Cerebellar nuclear complex (tissue), 1 donor: ENCODE results near the gene ESR1.
"Not testable (repeated sequence)": the region's sequence is repeated elsewhere in the genome, so short reads cannot be mapped to it uniquely, and the experiment has no call there.

Source experiments
- DNase-seq, 2 experiments: peaks; one replicate each; lab custom pipeline; 2025; lab: John Stamatoyannopoulos, UW

ESR1 gene

DNA sequence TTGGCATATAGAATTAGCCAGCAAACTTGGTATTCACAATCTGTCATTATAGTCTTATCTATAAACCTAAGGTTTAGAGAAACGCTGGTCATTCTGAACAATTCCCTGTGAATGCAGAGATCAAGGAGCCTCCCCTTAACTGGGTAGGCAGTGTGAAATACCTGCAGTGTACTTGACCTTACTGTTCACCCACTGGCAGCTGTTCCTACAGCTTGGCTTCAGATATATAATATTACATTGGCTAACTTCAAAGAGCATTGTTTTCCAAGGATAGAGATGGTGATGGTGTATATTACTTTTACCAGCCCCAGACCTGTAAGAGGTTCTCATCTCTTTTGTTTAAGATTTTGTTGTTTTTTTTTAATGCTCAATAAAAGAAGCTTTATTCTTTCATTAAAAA is 168.3 kb downstream of the ESR1 start:
- no peak for DNase-seq

DNA sequence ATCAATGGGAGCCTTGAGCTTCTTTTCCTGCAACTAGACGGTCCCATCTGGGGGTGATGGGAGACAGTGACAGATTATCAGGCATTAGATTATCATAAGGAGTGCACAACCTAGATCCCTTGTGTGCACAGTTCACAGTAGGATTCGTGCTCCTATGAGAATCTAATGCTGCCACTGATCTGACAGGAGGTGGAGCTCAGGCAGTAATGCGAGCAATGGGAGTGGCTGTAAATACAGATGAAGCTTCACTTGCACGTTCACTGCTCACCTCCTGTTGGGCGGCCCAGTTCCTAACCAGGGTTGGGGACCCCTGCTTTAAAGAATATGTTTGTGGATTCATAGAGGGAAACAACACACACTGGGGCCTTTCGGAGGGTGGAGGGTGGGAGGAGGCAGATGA is 180.7 kb downstream of the ESR1 start:
- not testable (repeated sequence) for DNase-seq

DNA sequence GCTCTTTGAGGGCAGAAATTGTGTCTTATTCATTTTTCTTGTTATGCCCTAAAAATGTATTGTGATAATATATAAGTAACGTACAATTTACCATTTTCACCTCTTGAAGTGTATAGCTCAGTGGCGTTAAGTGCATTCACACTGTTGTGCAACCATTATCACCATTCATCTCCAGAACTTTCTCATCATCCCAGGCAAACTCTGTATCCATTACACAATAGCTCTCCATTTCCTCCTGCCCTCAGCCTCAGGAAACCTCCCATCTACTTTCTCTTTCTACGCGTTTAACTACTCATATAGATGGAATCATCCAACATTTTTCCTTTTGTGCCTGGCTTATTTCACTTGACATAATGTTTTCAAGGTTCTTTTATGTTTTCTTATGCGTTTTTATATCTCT is 184.6 kb downstream of the ESR1 start:
- no peak for DNase-seq

- no peak for DNase-seq
Observed at GRCh38 chr6:151993364-151993763, 185.9 kb downstream of the ESR1 start.

DNA sequence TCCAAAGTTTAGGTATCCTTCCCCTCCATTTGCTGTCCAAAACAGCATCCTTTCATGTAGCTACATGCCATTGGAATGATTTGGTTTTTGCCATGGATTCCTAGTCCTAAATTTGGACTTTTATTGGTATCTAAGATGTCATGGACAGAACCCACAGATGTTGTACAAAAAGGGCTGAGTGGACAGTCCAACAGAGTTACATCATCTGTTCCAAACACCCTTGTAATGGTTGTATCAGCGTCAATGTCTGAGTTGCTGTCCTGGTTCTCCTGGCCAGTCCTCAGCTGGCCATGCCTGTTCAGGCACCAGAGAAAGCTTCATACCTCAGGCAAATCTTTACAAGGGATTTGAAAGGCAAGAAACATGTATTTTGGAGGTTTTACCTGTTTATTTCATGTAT is 191.3 kb downstream of the ESR1 start:
- DNase-seq: no peak

DNA sequence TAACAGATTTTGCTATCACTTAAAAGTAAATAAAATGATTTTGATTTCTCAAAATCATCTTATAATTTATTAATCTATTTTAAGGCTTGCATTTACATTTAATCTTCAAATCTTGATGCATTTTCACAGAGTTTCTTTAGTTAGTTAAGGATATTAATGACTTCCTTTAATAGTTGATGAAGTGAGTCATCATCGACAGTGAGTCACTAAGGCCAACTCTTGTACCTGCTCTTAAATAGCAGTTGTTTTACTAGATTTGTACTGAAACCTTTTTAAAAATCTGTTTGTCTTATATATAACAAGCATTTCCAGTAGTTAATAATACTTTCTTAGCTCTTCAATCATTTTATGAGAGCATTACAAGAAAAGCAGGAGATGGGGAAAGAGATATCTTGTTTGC is 191.7 kb downstream of the ESR1 start:
- no peak for DNase-seq

DNA sequence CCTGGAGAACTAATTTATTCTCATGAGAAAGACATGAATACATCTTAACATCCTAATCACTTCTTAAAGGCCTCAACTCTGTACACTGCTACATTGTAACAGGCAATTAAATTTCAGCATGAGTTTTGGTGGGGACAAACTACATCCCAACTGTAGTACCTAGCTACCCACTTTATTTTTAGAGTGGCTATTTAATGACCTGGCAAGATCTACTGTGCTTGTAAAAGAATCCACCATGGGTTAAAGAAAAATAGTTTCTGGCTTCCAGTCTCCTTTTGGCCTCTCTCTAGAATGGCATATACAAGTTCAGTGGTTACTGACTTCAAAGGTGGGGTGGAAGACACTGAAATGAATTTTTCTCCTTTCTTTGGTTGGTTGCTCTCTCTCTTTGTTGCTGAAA is 193.9 kb downstream of the ESR1 start:
- no peak for DNase-seq

DNA sequence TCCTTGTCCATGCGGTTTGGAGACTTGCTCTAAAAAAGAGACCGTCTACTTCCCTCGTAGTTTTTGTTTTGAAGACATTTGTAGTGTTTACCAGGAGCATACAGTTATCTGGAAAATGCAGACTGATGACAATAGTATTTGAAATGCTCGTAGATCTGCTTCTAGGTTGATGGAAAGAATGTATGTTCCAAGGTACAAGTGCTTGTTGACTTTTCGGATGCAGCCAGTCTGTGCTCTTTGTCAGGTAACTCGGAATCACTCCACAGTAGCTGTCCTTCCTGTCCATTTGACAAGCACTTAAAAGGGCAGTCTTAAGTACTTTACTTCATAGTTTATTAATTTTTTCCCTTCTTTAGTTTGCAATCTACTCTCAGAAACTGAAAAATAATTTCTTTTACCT is 194.8 kb downstream of the ESR1 start:
- DNase-seq: no peak

GRCh38 chr6:152004036-152004566 is 196.6 kb downstream of the ESR1 start:
- DNase-seq: no peak

DNA sequence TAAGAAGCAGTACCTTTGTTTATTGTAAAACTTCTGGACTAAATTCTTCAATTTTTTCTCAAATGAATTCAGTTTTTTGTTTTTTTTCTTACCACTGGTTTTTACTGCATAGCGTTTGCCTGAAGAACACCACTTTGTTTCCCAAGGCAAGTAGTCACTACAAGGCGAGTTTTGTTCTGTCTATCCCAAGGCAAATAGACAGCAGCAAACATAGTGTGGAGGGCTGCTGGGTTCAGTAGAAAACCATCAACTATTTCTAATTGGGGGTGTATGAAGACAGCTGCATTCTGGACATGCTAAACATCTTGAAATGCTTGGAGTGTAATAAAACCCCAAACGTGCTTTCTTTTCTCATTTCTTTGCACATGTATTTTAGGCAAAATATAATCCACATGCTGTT is 197.4 kb downstream of the ESR1 start:
- no peak for DNase-seq

- DNase-seq: no peak
Observed at GRCh38 chr6:152008779-152009178, 201.3 kb downstream of the ESR1 start.

DNA sequence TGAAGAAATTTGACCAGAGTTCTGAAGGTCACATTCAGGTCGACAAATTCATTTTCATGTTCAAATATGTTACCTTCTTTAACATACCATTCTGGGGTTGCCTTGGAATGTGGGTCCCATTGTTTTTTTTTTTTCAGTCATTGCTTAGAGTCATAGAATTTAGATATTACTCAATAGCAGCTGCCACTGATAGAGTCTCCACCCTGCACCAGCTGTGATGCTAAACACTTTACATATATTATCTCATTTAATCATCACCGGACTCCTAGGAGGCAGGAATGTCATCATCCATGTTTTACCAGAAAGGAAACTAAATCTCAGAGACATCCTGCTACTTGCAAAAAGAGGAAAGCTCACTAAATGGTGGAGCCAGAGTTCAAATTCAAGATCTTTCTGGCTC is 204.7 kb downstream of the ESR1 start:
- no peak for DNase-seq

GRCh38 chr6:152018876-152019275 is 211.4 kb downstream of the ESR1 start:
- no peak for DNase-seq

- no peak for DNase-seq
Observed at GRCh38 chr6:152022303-152022702, 214.8 kb downstream of the ESR1 start.

DNA sequence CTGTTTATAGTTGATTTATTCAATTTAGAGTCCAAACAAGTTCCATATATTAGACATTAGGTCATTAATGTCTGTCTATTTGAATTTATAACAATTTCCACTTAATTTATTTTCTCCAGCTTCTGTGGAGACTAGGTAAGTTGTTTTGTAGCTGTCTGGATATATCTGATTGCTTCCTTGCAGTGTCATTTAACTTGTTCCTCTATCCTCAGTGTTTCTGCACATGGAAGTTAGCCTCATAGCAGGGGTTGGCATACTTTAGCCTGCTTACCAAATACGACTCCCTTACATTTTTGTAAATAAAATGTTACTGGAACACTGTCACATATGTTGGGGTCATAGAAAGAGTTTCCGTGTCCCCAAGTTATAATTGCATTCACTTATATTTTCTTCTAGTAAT is 216.1 kb downstream of the ESR1 start:
- DNase-seq: no peak

DNA sequence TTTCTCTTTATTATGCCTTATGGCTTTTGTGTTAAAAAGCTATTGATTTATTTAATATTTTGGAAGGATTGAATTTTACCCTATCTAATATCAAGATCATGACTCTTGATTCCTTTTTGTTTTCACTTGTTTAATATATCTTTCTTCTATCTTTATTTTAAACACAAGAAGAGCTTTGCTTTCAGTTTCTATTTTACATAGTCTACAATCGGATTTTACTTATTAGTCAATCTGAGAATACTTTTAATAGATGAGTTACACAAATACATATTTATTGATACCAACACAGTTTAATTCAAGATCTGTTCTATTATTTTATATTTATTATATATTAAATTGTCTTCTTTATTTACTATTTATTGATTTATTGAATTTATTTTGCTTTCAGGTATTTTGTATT is 218.8 kb downstream of the ESR1 start:
- no peak for DNase-seq

GRCh38 chr6:152026744-152027143 is 219.3 kb downstream of the ESR1 start:
- not testable (repeated sequence) for DNase-seq

GRCh38 chr6:152033765-152034164 is 226.3 kb downstream of the ESR1 start:
- DNase-seq: not testable (repeated sequence)

- DNase-seq: no peak
Observed at GRCh38 chr6:152034631-152035030, 227.1 kb downstream of the ESR1 start.

- DNase-seq: no peak
Observed at GRCh38 chr6:152046118-152046517, 238.6 kb downstream of the ESR1 start.

GRCh38 chr6:152048921-152049320 is 241.4 kb downstream of the ESR1 start:
- no peak for DNase-seq

GRCh38 chr6:152049502-152049901 is 242.0 kb downstream of the ESR1 start:
- no peak for DNase-seq

DNA sequence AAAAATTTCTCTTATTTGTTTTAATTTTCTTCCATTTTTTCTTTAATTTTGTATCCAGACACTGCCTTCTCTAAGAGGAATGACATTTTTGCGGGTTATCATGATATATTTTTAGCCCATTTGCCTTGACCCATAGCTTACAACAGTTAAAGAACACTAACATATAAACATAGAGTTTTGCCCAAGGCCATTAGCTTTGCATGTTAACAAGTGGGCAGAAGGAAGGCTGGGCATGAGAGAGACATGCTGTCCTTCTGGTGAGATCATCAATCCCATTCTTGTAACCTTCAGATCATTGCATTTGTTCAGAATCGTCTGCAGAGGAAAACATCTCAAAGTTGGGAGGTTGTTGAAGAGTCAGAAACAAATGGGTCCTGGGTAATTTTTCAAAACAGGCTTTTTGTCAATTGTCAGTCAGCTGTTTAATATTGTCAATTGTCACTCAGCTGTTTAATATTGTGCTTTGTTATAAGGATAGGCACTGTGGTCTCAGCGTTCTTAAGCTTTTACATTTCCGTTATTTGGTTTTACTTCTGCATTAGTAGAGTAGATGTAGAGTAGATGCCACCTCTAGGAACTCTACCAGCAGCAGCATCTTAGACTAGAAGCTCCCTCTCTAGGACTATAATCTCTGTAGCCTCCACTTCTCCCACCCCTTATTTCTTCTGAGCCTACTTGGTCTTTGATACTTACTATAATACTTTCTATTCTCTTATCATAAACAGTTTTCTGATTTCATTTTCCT is 243.1 kb downstream of the ESR1 start:
- DNase-seq: no peak

- DNase-seq: no peak
Observed at GRCh38 chr6:152052061-152052460, 244.6 kb downstream of the ESR1 start.
